HTERT RPE-1 (cell line): ENCODE results near the gene CYP27B1.

Experiments used
- in situ Hi-C: fragments of 300-500 bp; cut with MboI; formaldehyde crosslinking; loops from 4 replicates; pipeline ENCODE4 v1.14.3; 2020; ENCODE audit warnings: low sequenced_read_pairs

CYP27B1 gene

DNA sequence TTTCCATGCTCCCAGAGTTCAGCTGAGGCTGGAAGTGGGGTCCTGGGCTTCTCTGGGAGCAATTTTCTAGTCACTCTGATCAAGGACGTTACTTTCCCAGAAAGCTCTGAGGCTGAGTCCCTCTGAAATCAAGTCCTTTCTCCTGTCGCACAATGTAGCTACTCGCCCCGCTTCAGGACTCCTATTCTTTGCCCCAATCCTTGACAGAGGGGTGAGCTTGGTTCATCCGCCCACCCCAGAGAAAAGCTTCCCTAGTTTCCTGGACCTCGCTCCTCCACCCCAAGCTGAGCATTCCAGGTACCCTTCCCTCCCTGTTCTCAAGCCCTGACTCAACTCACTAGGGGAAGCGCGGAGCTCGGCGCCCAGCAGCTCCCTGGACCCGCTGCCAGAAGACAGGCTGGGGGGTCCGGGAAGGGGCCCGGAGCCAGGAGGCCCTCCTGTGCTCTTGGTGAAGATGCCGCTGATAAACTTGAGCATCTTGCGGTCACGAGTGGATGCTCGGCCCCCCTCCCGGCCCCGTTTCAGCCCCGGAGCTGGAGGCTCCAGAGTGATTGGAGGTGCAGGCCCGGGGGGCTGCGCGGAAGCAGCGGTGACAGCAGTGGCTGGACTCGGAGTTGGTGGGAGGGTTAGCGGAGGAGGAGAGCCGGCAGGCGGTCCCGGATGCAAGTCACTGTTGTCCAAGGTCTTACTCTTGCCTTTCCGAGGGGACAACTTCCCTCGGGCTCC is 30.0 kb downstream of the CYP27B1 start:
- in situ Hi-C loops: no loop called here

- in situ Hi-C loops: no loop called here
These were observed 30.7 kb downstream of the CYP27B1 start for GRCh38 chr12:57735952-57736740.

DNA sequence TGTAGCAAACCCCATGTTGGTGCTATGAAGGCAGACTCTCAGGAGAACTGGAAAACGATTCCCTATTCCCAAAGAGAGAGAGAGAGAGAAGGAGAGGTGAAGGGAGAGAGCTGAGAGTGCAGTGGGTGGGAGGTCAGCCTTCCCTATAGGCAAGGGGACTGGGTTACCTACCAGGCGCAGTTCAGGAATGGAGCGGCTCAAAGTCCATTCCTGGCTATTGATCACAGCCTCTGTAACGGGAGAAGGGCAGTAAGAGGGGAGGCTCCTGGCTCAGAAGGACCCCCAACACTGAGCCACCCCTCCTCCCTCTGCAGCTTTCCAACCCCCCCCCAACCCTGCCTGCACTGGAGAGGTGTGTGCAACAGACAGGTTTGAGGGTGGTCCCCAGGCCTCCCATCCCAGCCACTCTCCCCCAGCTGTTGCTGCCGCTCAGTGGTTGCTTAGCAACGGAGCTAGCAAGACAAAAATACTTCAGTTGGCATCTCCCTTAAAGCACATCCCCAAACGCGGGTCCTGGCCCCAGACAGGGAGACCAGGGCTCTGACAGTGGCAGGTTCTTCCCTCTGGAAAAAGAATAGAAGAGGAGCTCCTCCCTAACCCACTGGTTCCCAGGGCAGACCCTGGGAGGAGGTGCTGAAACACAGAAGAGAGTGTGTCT is 31.6 kb downstream of the CYP27B1 start:
- in situ Hi-C loops: no loop called here

GRCh38 chr12:57734591-57734990 is 32.3 kb downstream of the CYP27B1 start:
- in situ Hi-C loops: no loop called here

GRCh38 chr12:57733928-57734327 is 33.0 kb downstream of the CYP27B1 start:
- in situ Hi-C loops: no loop called here

DNA sequence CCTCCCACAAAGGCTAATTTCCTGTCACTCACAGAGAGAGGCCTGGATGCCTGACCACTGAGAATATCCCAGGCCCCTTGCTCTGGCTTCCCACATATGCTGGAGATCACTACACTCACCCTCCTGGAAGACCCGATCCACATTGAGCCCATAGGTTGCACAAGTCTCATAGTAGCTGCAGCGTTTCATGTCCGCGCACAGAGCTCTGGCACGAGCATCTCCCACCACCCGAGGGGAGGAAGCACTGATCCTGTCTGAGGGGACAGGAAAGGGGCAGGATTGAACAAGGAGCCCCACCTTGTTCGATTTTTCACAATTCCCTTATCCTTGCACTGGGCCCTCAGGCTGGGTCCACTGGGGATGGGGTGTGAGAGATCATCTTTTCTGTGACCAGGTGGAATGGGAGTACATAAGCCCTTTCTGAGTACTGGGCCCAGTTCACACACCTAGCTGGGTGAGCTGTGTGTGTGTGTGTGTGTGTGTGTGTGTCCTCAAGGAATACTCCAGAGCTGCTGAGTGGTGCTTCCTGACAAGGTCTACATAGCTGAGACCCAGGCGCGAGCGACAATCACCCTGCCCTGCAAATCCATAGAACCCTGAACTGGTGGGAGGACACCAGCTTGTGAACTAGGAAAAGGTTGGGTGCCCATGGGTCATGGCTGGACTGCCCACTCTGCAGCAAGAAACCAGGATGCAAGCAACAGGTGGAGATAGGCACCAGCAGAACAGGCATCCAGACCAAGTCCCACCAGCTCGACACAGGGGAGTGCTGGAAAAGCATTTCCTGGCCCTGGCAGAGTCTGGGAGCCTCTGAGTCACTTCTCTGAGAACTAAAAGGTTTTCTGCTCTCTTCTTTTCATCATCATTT is 33.9 kb downstream of the CYP27B1 start:
- in situ Hi-C loops: no loop called here

GRCh38 chr12:57732270-57732669 is 34.6 kb downstream of the CYP27B1 start:
- in situ Hi-C loops: no loop called here

DNA sequence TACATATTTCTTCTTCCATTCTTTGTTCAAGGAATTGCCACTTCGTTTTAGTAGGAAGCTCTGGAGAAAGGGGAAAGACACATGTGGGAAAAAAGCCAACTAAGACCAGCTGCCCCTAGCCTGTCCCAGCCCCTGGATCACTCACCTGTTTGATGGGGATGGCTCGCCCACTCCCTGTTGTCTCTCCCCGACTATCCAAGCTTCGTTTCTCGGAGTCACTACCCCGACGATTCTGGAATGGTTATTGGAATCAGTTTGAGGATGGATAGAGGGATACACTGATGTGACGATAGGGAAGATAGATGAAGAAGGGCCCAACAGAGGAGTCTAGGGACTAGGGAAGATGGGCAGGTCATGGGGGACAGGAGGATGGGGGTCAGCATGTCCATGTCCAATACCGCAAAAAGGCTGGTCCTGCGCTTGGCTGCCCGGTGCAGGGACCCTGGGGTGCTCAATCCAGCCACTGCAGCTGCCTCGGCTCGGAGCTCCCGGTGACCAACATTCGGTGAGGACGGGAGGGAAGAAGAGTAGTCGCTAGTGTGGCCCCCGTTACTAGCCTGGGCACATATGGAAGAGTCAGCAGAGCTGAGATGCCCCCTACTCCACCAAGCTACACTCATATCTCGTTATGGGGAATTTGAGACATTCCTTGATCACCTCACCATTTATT is 35.3 kb downstream of the CYP27B1 start:
- in situ Hi-C loops: no loop called here

- in situ Hi-C loops: no loop called here
These were observed 36.4 kb downstream of the CYP27B1 start for GRCh38 chr12:57730336-57731067.

DNA sequence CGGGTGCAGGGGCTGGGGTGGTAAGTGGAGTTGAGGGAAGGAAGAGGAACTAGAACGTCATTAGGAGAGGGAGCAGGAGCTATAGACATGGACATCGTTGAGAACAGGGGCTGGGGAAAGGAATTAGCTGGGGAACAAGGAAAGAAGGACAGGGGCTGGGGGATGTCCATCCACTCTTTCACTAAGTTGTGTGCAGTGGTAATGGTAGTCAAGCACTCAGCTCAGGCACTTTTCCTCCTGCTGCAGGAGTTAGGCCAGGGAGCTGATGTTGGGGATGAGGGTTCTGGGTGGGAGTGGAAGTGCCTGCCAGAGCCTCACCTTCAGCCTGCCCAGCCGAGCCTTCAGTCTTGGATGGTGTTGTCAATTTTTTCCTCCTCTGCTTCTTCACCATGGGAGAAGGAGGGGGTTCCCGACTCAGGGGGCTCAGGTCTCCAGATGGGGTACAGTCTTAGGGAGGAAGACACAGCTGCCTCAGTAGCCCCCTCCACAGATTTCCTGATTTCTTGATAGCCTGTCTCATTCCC is 37.5 kb downstream of the CYP27B1 start:
- in situ Hi-C loops: no loop called here

DNA sequence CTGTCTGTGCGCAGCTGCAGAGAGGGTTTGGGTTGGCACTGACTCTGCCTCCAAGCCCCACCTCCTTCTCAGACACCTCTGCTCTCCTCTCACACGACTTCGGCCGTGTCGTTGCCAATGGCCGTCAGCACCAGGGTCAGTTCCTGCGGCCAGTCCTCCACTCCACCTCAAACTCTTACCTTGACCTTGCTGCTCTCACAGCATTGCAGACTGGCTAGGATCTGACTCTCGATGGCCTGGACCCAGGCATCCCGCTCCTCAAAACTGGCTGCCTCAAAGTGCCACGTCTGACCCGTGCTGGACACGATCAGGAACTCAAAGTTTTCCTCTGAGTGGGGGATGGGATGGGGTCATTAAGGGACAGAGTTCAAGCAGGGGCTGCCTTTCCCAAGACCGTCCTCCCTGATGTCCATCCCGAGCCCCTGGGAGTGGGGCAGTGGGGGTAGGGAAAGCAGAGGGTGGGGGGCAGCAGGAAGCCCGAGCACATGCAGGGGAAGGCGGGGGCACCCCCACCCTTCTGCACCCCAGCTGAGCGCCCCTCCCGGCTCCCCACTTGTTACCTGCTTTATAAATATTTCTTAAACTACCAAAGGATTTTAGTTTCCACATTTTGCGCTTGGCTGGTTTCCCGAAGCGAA is 39.0 kb downstream of the CYP27B1 start:
- in situ Hi-C loops: no loop called here

GRCh38 chr12:57726884-57727757 is 39.8 kb downstream of the CYP27B1 start:
- in situ Hi-C loops: no loop called here

DNA sequence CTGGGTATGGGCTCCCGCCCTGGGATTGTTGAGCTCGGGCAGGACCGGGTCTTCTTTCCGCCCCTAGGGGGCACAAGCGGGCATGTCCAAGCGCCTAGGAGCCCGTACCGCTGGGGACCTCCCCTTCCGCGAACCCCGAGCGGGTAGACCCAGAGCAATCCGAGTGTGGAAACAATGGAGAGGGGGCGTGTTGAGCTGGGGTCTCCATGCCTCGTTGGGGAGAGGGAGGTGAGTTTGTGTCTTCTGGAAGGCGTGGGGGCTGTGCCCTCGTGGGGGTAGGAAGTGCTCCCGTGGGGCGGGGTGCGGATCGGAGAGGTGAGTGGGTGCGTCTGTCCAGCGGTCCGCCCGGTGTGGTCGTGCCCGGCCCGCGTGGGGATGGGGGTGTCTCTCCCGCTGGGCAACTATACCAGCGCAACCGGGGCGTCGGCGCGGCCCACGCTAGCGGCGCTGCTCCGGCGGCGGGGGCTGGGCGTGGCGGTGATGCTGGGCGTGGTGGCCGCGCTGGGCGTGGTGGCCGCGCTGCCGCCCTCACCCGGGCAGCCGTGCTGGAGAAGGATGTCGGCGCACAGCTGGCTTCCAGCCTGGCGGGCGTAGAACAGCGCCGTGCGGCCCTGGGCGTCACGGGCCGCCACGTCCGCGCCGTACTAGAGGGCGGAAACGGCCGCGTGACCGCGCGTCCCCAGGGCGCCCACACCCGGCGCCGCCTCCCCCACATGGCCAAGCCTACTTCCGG is 40.6 kb downstream of the CYP27B1 start:
- in situ Hi-C loops: no loop called here

GRCh38 chr12:57725851-57726150 is 41.1 kb downstream of the CYP27B1 start:
- in situ Hi-C loops: no loop called here

- in situ Hi-C loops: no loop called here
These were observed 41.7 kb downstream of the CYP27B1 start for GRCh38 chr12:57724936-57725740.

DNA sequence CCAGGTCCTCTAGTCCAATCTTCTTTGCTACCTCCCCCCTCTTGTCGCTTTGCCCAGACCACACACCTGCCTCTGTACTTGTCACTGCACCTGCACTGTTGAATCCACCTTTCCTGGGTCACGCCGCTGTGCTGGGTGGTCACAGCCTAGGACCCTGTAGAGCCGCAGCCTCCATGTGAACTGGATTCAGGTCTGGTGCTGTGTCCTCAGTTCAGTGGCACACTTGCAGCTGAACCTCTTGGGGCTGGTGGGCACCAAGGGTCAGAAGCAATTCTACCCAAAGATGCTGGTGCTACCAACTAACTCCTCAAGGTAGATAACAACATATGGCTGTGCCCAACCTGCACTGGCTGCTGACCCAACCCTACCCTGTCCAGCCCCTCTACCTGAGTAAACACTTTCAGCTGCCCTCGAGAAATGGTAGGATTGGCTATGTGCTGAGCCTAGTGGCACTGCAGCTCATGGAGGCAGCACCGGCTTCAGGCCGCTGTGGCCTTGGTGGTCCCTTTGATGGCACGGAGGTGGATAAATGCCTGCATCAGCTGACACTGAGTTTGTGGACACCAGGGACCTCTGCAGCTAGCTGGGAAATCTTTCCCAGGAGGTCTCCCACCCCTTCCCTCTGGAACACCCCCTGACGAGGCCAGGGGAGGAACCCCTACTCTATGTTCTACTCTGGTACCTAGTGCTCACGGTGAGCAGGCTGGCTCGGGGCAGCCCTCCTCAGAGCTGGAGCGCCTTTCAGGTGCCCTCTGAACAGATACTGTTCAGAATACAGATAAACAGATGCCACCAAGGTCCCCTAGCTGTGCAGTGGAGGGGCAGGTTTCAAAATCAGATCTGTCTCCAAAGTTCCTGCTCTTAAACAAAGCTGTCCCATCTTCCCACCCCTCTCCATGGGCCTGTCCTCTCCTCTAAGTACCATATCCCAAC is 42.6 kb downstream of the CYP27B1 start:
- in situ Hi-C loops: no loop called here
